Middle frontal gyrus (tissue), 1 donor: ENCODE measurements around the gene CD53.

Experiments used
- DNase-seq: peaks from one replicate; pipeline ENCODE4 v3.0.0-alpha.2; 2015; ENCODE audit warnings: low spot score; ENCODE audit errors: extremely low spot score

The CD53 gene

GRCh38 chr1:110876748-110877341, 3.9 kb downstream of the CD53 start:
- no peak for DNase-seq

- DNase-seq: no peak
Observed at GRCh38 chr1:110877364-110877763, 4.4 kb downstream of the CD53 start.

- DNase-seq: no peak
Observed at GRCh38 chr1:110877776-110878175, 4.8 kb downstream of the CD53 start.

GRCh38 chr1:110878591-110878990, 5.6 kb downstream of the CD53 start:
- no peak for DNase-seq

GRCh38 chr1:110878993-110879392, 6.0 kb downstream of the CD53 start:
- DNase-seq: no peak

GRCh38 chr1:110879758-110880606, 7.0 kb downstream of the CD53 start:
- no peak for DNase-seq

- no peak for DNase-seq
Observed at GRCh38 chr1:110880708-110881374, 7.9 kb downstream of the CD53 start.

GRCh38 chr1:110888049-110888448, 15.1 kb downstream of the CD53 start:
- DNase-seq: no peak

- DNase-seq: no peak
Observed at GRCh38 chr1:110888641-110889040, 15.7 kb downstream of the CD53 start.

GRCh38 chr1:110890474-110891196, 17.7 kb downstream of the CD53 start:
- no peak for DNase-seq

- no peak for DNase-seq
Observed at GRCh38 chr1:110893908-110894490, 21.1 kb downstream of the CD53 start.

GRCh38 chr1:110896090-110896489, 23.1 kb downstream of the CD53 start:
- DNase-seq: no peak

- no peak for DNase-seq
Observed at GRCh38 chr1:110897681-110898080, 24.7 kb downstream of the CD53 start.

- DNase-seq: no peak
Observed at GRCh38 chr1:110898734-110899457, 25.9 kb downstream of the CD53 start.

- no peak for DNase-seq
Observed at GRCh38 chr1:110899458-110899843, 26.5 kb downstream of the CD53 start.

GRCh38 chr1:110902820-110903463, 30.0 kb downstream of the CD53 start:
- no peak for DNase-seq

- no peak for DNase-seq
Observed at GRCh38 chr1:110903853-110904500, 31.0 kb downstream of the CD53 start.

GRCh38 chr1:110912784-110913183, 39.8 kb downstream of the CD53 start:
- no peak for DNase-seq

- DNase-seq: no peak
Observed at GRCh38 chr1:110914676-110915075, 41.7 kb downstream of the CD53 start.

- DNase-seq: no peak
Observed at GRCh38 chr1:110915804-110916203, 42.9 kb downstream of the CD53 start.
